Motor neuron (in vitro differentiated cells): ENCODE data around the gene CA4. TPM values are rescaled to one million over a fixed set of nuclear protein-coding genes. Genes with fewer than 3 reads are reported as not detected.

Experiments used
- ATAC-seq, 8 experiments: fragments of 200-7000 bp; cut with Tn5 transposase; replicated peaks in 6 of 8; 2 replicates each; pipeline ENCODE4 v1.8.0; 2021; ENCODE audit warnings: mild to moderate bottlenecking in 8 of 8, moderate library complexity in 8 of 8
- H3K27ac ChIP-seq, 2 donors: fragments of 250-450 bp; sonication (Bioruptor Pico); 2 replicates each; pipeline ENCODE4 v1.9.0; 2021; ENCODE audit warnings: antibody characterized with exemption in 2 of 2, mild to moderate bottlenecking in 2 of 2, moderate library complexity in 1 of 2
- H3K4me1 ChIP-seq, 2 donors: fragments of 250-450 bp; sonication (Bioruptor Pico); replicated peaks in 1 of 2; 2 replicates each; pipeline ENCODE4 v1.6.1; 2021; ENCODE audit warnings: antibody characterized with exemption in 2 of 2, mild to moderate bottlenecking in 2 of 2, moderate library complexity in 1 of 2
- H3K4me3 ChIP-seq, 5 donors: fragments of 250-450 bp; sonication (Bioruptor Pico); 2 replicates each; pipeline ENCODE4 v1.9.0; 2021; ENCODE audit warnings: antibody characterized with exemption in 5 of 5, mild to moderate bottlenecking in 5 of 5, moderate library complexity in 4 of 5
- WGBS, 10 experiments: fragments of 450-650 bp; shearing (Covaris generic); methylation state at CpG; one replicate each; pipeline ENCODE4 v1.0.0; 2022; 5-methylcytosine and 5-hydroxymethylcytosine counted together
- in situ Hi-C, 9 experiments: fragments of 400-800 bp; cut with MboI; loops; one replicate each; pipeline ENCODE4 v1.15.0; 2021; ENCODE audit warnings: low sequenced_read_pairs in 9 of 9, low pct_unique_long_range_greater_than_20kb in 2 of 9; ENCODE audit not compliant: unreplicated experiment in 9 of 9
- total RNA-seq, 8 experiments: library from RNA; unstranded; fragments of 300-600 nt; gene quantifications; 2 replicates each; pipeline versions ENCODE4 v1.2.3 to v1.2.4, GENCODE V29; 2022

Gene CA4
- total RNA-seq, 8 experiments from 2014 or later = 0.59 to 15.2 (median 3.5) TPM; not detected in 3

DNA sequence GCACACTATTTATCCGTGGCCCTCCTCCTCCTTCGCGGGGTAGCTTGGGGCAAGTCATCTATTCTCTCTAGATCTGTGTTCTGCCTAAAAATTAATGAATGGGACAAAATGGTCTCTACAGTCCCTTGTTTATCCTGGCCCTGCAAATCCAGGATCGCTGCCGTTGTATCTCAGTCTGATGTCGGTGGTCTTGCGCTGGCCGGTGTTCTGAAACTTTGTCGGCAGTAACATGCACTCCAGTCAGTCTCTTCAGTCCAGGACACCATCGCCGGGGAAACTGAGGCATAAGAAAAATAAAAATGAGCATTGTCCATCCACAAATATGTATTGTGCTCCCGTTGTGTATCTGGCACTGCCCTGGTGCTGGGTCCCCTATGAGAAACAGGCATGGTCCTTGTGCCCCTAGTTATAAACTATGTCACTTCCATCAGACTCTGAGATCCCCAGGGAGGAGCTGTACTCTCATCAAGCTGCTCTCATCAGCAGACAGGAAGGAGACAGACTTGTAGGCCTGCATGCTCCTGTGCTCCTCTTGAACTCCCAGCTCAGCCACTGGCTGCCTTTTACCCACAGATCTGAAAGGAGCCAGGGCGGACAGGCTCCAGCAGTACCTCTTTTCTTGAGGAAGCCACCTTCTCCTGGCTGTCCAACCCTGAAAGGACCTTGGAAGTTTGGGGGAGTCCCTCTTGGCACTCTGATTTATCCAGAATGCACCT is 13.7 kb upstream of the CA4 start:
- Histone ChIP-seq H3K27ac (no peak overlapping the region), H3K4me1 (peaks cover 10 to 13% of the 10 kb centered on the region in 2 donors), H3K4me3 (peak overlapping the region; percentile 52 to 84 (median 61))
- in situ Hi-C loops = loop anchor here in 5 of 9 experiments (25.0 kb wide), 1 partner anchor 301 kb away; no protein-coding TSS in a partner anchor
- no peak for ATAC-seq
- 53 to 92% (median 76%) methylated on average over 2 to 13 of the region's 13 CpGs; no CpG with 5 or more reads in 3 of the 10 experiments for WGBS, 10 experiments

- ATAC-seq = no peak
- WGBS, 10 experiments = 0 to 33% (median 0%) methylated on average over 1 of the region's 1 CpG; no CpG with 5 or more reads in 7 of the 10 experiments
- Histone ChIP-seq H3K4me1 (peaks cover 16% of the 10 kb centered on the region in 2 donors), H3K27ac (no peak overlapping the region), H3K4me3 (no peak overlapping the region)
- in situ Hi-C loops = loop anchor here in 5 of 9 experiments (25.0 kb wide), 1 partner anchor 300 kb away; no protein-coding TSS in a partner anchor
Measured at GRCh38 chr17:60137731-60138130, 12.0 kb upstream of the CA4 start.

- in situ Hi-C loops = loop anchor here in 5 of 9 experiments (25.0 kb wide), 1 partner anchor 298 kb away; no protein-coding TSS in a partner anchor
Measured at GRCh38 chr17:60138769-60139437, 10.9 kb upstream of the CA4 start.

DNA sequence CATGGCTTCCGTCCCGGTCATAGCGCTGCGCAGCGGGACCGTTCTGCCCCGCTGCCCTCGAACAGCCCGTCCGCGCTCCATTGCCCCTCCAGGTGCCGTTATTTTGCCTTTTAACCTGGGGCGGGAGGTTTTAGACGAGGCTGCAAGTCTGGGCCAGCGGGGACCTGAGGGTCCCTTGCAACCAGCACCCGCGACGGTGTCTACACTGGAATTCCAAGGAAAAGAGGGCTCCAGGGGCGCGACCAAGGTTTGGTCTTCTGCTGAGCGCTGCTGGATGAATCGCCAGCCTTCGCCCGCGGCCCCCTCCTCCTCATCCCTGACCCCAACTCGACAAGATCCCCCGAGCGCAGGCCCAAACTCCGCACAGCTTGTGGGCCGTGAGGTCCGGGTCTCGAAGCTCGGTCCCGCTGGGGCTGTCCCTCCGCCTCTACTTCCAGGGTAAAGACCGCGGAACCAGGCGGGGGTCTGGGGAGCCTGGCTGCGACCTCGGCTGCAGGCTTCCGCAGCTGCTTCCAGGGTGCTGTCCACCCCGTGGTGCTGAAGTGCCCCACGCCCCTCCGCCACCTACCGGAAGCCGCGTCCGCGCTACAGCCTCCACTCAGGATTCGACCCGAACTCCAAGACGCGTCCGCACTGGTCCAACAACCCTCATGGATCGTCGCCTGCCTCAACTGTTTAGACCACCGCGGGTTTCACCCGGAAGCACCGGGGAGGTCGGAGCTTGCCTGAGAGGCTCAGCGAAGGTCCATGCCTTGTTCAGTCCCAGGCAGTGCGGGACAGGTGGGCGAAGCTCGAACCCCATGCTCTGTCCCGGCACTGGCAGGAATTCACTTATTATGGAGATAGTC is 10.1 kb upstream of the CA4 start:
- in situ Hi-C loops = loop anchor here in 5 of 9 experiments (25.0 kb wide), 1 partner anchor 298 kb away; no protein-coding TSS in a partner anchor
- Histone ChIP-seq H3K4me3 (peak overlapping the region; percentile 8 to 20 (median 14)), H3K4me1 (peaks cover 10 to 15% of the 10 kb centered on the region in 2 donors), H3K27ac (no peak overlapping the region)
- ATAC-seq = peak in 6 of 8 experiments; percentile 11 to 58 (median 17)
- WGBS, 10 experiments = 0 to 100% (median 2%) methylated on average over 1 to 29 of the region's 66 CpGs; no CpG with 5 or more reads in 6 of the 10 experiments

More at GRCh38 chr17:60138769-60139437, 10.9 kb upstream of the CA4 start:
- H3K4me1 ChIP-seq = peaks cover 17 to 19% of the 10 kb centered on the region in 2 donors
- H3K4me3 ChIP-seq = peak overlapping the region in 2 of 5 donors; percentile 14
- 0 to 7% (median 0%) methylated on average over 1 to 17 of the region's 48 CpGs; no CpG with 5 or more reads in 5 of the 10 experiments for WGBS, 10 experiments
- H3K27ac ChIP-seq = no peak overlapping the region
- no peak for ATAC-seq

DNA sequence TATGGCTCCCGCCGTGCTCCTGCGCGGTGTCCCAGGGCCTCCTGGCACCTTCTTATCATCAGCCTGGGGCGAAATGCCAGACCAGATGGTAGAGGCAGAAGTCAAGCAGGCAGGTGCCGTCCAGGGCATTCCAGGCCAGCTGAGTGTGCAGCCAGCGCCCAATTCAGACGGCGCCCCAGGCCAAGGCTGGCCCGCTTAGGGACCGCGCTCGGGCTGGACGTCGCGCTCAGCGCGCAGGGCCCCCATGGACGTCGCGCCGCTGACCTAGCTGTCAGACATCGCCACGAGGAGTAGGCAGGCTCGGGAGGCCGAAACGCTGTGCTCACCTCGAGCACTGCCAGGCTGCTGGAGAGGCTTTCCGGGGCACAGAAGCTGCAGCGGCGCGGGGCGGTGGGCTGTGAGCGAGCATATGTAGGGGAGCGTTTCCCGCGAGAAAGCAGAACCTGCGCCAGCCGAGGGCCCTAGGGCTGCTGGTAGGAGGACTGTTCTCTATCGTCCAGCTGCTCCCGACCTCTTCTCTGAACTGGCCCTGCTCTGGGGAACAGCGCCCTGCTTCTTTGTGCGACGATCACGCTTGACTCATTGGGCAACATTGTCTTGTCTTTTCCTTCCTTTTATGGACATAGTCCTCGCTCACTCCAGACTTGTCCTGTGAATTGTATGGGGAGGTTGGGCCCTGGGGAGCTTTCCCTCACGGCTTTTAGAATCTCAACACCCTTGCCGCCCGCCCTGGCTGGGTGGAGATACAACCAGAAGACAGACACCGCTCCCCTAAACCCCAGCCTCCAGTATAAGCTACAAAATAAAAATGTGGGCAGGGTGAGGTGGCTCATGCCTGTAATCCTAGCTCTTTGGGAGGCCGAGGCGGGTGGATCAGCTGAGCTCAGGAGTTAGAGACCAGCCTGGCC is 8.4 kb upstream of the CA4 start:
- peak in 5 of 8 experiments; percentile 4 to 38 (median 17) for ATAC-seq
- no peak overlapping the region for H3K27ac ChIP-seq
- 8 to 42% (median 29%) methylated on average over 1 to 13 of the region's 52 CpGs; no CpG with 5 or more reads in 2 of the 10 experiments for WGBS, 10 experiments
- H3K4me1 ChIP-seq = peaks cover 14 to 25% of the 10 kb centered on the region in 2 donors
- in situ Hi-C loops = loop anchor here in 5 of 9 experiments (25.0 kb wide), 1 partner anchor 296 kb away; no protein-coding TSS in a partner anchor
- H3K4me3 ChIP-seq = no peak overlapping the region

DNA sequence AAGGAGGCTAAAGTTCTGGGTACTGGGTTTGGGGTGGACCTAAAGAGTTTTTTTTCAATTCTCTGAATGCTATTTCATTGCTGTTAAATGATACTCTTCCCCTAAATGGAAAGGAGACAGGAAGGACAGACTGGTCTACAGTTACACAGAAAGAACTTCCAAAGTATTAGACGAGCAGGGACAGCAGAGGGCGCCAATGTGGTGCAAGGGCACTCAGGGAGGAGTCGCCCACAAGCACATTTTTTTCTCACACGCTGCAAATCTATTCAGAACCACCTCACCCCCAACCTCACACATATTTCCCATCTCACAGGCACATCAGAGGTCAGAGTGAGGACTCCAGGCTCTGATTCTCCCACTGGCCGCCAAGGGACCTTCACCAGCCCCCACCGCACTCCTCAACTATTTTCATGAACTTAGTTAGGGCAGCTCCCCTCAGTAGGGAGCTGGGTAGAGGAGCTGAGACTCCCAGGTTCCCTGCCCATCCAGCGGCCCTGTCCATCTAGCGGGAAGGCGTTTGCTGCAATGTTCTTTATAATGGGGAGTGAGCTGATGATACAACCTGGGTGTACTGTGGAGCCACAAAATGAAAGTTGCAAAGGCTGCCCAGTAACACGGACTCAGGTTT is 6.8 kb upstream of the CA4 start:
- WGBS, 10 experiments = 0 to 29% (median 11%) methylated on average over 1 to 7 of the region's 10 CpGs; no CpG with 5 or more reads in 2 of the 10 experiments

GRCh38 chr17:60145006-60145935 is 4.5 kb upstream of the CA4 start:
- in situ Hi-C loops = loop anchor here in 5 of 9 experiments (25.0 kb wide), 1 partner anchor 292 kb away; no protein-coding TSS in a partner anchor
- no peak overlapping the region for H3K27ac ChIP-seq
- ATAC-seq = peak in 3 of 8 experiments; percentile 6 to 13 (median 8)
- 30 to 62% (median 50%) methylated on average over 1 to 9 of the region's 17 CpGs; no CpG with 5 or more reads in 4 of the 10 experiments for WGBS, 10 experiments
- peaks cover 18 to 39% of the 10 kb centered on the region in 2 donors for H3K4me1 ChIP-seq
- no peak overlapping the region for H3K4me3 ChIP-seq

More for the DNA sequence above, 6.8 kb upstream of the CA4 start:
- ATAC-seq = peak; percentile 60 to 83 (median 69)
- Histone ChIP-seq H3K27ac (peak overlapping the region in 1 of 2 donors; percentile 3), H3K4me3 (no peak overlapping the region), H3K4me1 (peaks cover 14 to 25% of the 10 kb centered on the region in 2 donors)
- in situ Hi-C loops = loop anchor here in 5 of 9 experiments (25.0 kb wide), 1 partner anchor 294 kb away; no protein-coding TSS in a partner anchor

DNA sequence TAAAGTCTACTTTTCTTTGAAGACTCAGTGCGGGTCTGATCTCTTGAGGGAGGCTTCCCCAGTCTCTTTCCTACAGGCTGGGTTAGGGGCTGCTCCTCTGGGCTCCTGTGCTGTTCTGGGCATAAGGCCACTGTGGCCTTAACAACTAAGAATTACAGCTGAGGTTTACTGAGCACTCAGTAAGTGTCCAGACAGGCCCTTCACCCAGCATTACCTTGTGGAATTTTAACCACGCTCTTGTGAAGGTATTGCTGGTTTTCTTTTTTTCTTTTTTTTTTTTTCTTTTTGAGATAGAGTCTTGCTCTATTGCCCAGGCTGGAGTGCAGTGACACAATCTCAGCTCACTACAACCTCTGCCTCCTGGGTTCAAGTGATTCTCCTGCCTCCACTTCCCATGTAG is 3.6 kb upstream of the CA4 start:
- H3K4me1 ChIP-seq = peaks cover 23 to 43% of the 10 kb centered on the region in 2 donors
- in situ Hi-C loops = loop anchor here in 5 of 9 experiments (25.0 kb wide), 1 partner anchor 291 kb away; no protein-coding TSS in a partner anchor
- H3K4me3 ChIP-seq = no peak overlapping the region
- ATAC-seq = no peak
- no peak overlapping the region for H3K27ac ChIP-seq
- WGBS, 10 experiments = 57 to 100% (median 81%) methylated on average over 1 to 2 of the region's 2 CpGs; no CpG with 5 or more reads in 5 of the 10 experiments

- 17 to 92% (median 65%) methylated on average over 1 to 6 of the region's 8 CpGs; no CpG with 5 or more reads in 1 of the 10 experiments for WGBS, 10 experiments
- in situ Hi-C loops = loop anchor here in 5 of 9 experiments (25.0 kb wide), 1 partner anchor 290 kb away; no protein-coding TSS in a partner anchor
Measured at GRCh38 chr17:60147553-60148223, 2.1 kb upstream of the CA4 start.

More at GRCh38 chr17:60147553-60148223, 2.1 kb upstream of the CA4 start:
- Histone ChIP-seq H3K4me3 (no peak overlapping the region), H3K27ac (no peak overlapping the region), H3K4me1 (peaks cover 20 to 37% of the 10 kb centered on the region in 2 donors)
- no peak for ATAC-seq
